Upper lobe of left lung (tissue), 4 donors: ENCODE measurements around the gene MYO15B.

ENCODE experiments used
- POLR2A ChIP-seq, 4 donors: fragments of 450-650 bp; IDR thresholded peaks; one replicate each; pipeline ENCODE4 v1.5.1; 2016 to 2017; ENCODE audit warnings: antibody characterized with exemption in 4 of 4, mild to moderate bottlenecking in 2 of 4
- TF ChIP-seq, protein P1 (sequence below), 6 experiments: fragments of 450-650 bp in 4 of 6; fragments of 200-600 bp in 2 of 6; sonication (generic) in 2 of 6; IDR thresholded peaks; one replicate each; pipeline ENCODE4 v1.5.1; 2016 to 2019; ENCODE audit warnings: antibody characterized with exemption in 6 of 6

GRCh38 chr17:75652934-75653549 is 65.4 kb downstream of the MYO15B start:
- TF ChIP-seq, protein P1, sequence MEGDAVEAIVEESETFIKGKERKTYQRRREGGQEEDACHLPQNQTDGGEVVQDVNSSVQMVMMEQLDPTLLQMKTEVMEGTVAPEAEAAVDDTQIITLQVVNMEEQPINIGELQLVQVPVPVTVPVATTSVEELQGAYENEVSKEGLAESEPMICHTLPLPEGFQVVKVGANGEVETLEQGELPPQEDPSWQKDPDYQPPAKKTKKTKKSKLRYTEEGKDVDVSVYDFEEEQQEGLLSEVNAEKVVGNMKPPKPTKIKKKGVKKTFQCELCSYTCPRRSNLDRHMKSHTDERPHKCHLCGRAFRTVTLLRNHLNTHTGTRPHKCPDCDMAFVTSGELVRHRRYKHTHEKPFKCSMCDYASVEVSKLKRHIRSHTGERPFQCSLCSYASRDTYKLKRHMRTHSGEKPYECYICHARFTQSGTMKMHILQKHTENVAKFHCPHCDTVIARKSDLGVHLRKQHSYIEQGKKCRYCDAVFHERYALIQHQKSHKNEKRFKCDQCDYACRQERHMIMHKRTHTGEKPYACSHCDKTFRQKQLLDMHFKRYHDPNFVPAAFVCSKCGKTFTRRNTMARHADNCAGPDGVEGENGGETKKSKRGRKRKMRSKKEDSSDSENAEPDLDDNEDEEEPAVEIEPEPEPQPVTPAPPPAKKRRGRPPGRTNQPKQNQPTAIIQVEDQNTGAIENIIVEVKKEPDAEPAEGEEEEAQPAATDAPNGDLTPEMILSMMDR (IDR thresholded peaks at IDR 0.05), result peak; percentile 30 to 69 (median 58)
- TF ChIP-seq POLR2A (IDR thresholded peaks at IDR 0.05), result no peak
